Thyroid gland (tissue), 4 donors: ENCODE measurements around the gene BOLA2.
"Not testable (repeated sequence)": the region's sequence is repeated elsewhere in the genome, so short reads cannot be mapped to it uniquely, and the experiment has no call there.

Source experiments
- CTCF ChIP-seq, 6 experiments: fragments of 200-600 bp in 3 of 6; fragments of 450-650 bp in 3 of 6; sonication (generic) in 3 of 6; IDR thresholded peaks; one replicate each; pipeline ENCODE4 v1.5.1; 2016 to 2019; ENCODE audit warnings: antibody characterized with exemption in 6 of 6, mild to moderate bottlenecking in 2 of 6, inconsistent platforms in 1 of 6, moderate library complexity in 1 of 6
- POLR2A ChIP-seq, 2 donors: fragments of 450-650 bp; IDR thresholded peaks; one replicate each; pipeline ENCODE4 v1.6.1; 2017; ENCODE audit warnings: antibody characterized with exemption in 2 of 2, mild to moderate bottlenecking in 2 of 2, moderate library complexity in 1 of 2

- not testable (repeated sequence) for TF ChIP-seq CTCF, POLR2A (IDR thresholded peaks at IDR 0.05)
Measured at GRCh38 chr16:29454828-29455227, 677 bp upstream of the BOLA2 start.
